SK-N-MC (cell line): ENCODE results near the gene AKAP10.

ENCODE experiments used
- EZH2 ChIP-seq: fragments of 200-600 bp; sonication (generic); IDR thresholded peaks from one replicate; pipeline ENCODE4 v1.6.1; 2017; ENCODE audit warnings: antibody characterized with exemption
- POLR2AphosphoS5 ChIP-seq: IDR thresholded peaks from 2 replicates; pipeline ENCODE4 v1.6.1; 2012; ENCODE audit warnings: mild to moderate bottlenecking, low read depth, low read length, borderline replicate concordance

DNA sequence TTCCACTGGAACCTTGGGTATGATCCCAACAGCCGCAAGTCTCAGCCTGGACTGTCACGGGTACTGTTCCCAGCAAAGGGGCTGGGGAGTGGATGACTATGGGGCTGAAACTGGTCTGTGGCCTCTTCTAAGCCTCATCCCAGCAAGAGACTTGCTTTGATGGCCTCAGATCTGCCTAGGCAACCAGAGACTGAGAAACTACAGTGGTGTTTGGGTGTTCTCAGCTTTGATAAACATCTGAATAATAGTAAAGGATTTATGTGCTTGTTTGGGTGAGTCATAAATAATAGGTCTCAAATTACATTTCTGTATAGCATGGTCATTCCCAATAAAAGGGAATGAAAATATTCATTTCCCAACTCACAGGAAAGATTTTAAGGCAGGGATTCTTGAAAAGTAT is 79.7 kb downstream of the AKAP10 start:
- TF ChIP-seq EZH2 = no peak
- TF ChIP-seq POLR2AphosphoS5 = no peak
